Mucosa of descending colon (tissue), 3 donors: ENCODE results near the gene NADK2. TPM values are rescaled to one million over a fixed set of nuclear protein-coding genes. Genes with fewer than 3 reads are reported as not detected.

ENCODE experiments used
- ATAC-seq: fragments of 200-7000 bp; cut with Tn5 transposase; one replicate; pipeline ENCODE4 v1.9.1; 2020; ENCODE audit warnings: mild to moderate bottlenecking, moderate library complexity
- DNase-seq, 3 donors: peaks; one replicate each; pipeline ENCODE4 v3.0.0-alpha.2; 2020
- H3K36me3 ChIP-seq: fragments of 200-600 bp; one replicate; pipeline ENCODE4 v1.8.0; 2021; ENCODE audit warnings: low read depth, mild to moderate bottlenecking
- H3K4me1 ChIP-seq: fragments of 200-600 bp; one replicate; pipeline ENCODE4 v1.8.0; 2021; ENCODE audit warnings: low read depth, mild to moderate bottlenecking
- H3K4me3 ChIP-seq: fragments of 200-600 bp; one replicate; pipeline ENCODE4 v1.8.0; 2021; ENCODE audit warnings: mild to moderate bottlenecking
- H3K9me3 ChIP-seq: fragments of 200-600 bp; one replicate; pipeline ENCODE4 v1.8.0; 2021; ENCODE audit warnings: mild to moderate bottlenecking
- CTCF ChIP-seq: fragments of 200-600 bp; IDR thresholded peaks from one replicate; pipeline ENCODE4 v1.8.0; 2022; ENCODE audit warnings: antibody characterized with exemption, mild to moderate bottlenecking
- intact Hi-C, 2 donors: fragments of 100-400 bp; cut with DNase I in 1 of 2; cut with micrococcal nuclease in 1 of 2; formaldehyde crosslinking; loops; one replicate each; pipeline versions ENCODE4 v1.11.0 to v1.11.1; 2022; cut with DNase I, micrococcal nuclease
- total RNA-seq, 3 donors: library from RNA; stranded (reverse); fragmentation: NEBNext Ultra II Directional in 2 of 3; extraction: Animal tissue kit (Norgen Biotek cat#: 25700) in 2 of 3; gene quantifications; one replicate each; pipeline versions ENCODE4 v1.2.1 to v1.2.4, GENCODE V29; 2021 to 2023
- donor health status: DM: no; HTN: no; CAD: no; lungs with moderate emphysema.
- donor health status: DM: no; HTN: no; CAD: no.
- donor health status: DM: no; HTN: yes; CAD: no.

The NADK2 gene
- total RNA-seq, 3 donors from 2014 or later = 24.3 to 50.3 (median 24.8) TPM

GRCh38 chr5:36277521-36278176, 35.9 kb upstream of the NADK2 start:
- Histone ChIP-seq H3K9me3 (no peaks in the 10 kb centered on the region), H3K36me3 (no peaks in the 10 kb centered on the region), H3K4me3 (no peak overlapping the region), H3K4me1 (no peaks in the 10 kb centered on the region)
- intact Hi-C loops = no loop called here
- ATAC-seq = no peak
- TF ChIP-seq CTCF = no peak
- DNase-seq = no peak

- intact Hi-C loops = no loop called here
- DNase-seq (no peak), ATAC-seq (no peak)
- H3K4me1 ChIP-seq = no peaks in the 10 kb centered on the region
- no peak for TF ChIP-seq CTCF
- H3K9me3 ChIP-seq = no peaks in the 10 kb centered on the region
- no peaks in the 10 kb centered on the region for H3K36me3 ChIP-seq
- no peak overlapping the region for H3K4me3 ChIP-seq
These were observed 35.1 kb upstream of the NADK2 start for GRCh38 chr5:36276864-36277263.

- Histone ChIP-seq H3K4me1 (no peaks in the 10 kb centered on the region), H3K9me3 (no peaks in the 10 kb centered on the region), H3K4me3 (no peak overlapping the region), H3K36me3 (no peaks in the 10 kb centered on the region)
- TF ChIP-seq CTCF = no peak
- no peak for DNase-seq
- intact Hi-C loops = no loop called here
- ATAC-seq = no peak
These were observed 32.2 kb upstream of the NADK2 start for GRCh38 chr5:36273809-36274526.

- no peaks in the 10 kb centered on the region for H3K9me3 ChIP-seq
- no peak for ATAC-seq
- DNase-seq = no peak
- intact Hi-C loops = no loop called here
- H3K4me3 ChIP-seq = no peak overlapping the region
- no peaks in the 10 kb centered on the region for H3K36me3 ChIP-seq
- H3K4me1 ChIP-seq = no peaks in the 10 kb centered on the region
- no peak for TF ChIP-seq CTCF
These were observed 30.5 kb upstream of the NADK2 start for GRCh38 chr5:36272136-36272690.

GRCh38 chr5:36270876-36271575, 29.3 kb upstream of the NADK2 start:
- intact Hi-C loops = no loop called here
- TF ChIP-seq CTCF = no peak
- H3K4me3 ChIP-seq = no peak overlapping the region

More at GRCh38 chr5:36270876-36271575, 29.3 kb upstream of the NADK2 start:
- Histone ChIP-seq H3K4me1 (no peaks in the 10 kb centered on the region), H3K9me3 (no peaks in the 10 kb centered on the region), H3K36me3 (no peaks in the 10 kb centered on the region)
- ATAC-seq (no peak), DNase-seq (no peak)
